WTC11 (cell line): ENCODE data around the gene ADAMTS7. TPM values are rescaled to one million over a fixed set of nuclear protein-coding genes. Genes with fewer than 3 reads are reported as not detected.
A peak's percentile ranks its signal among the peaks of the same experiment; 100 is the strongest.
"Not testable (repeated sequence)": the region's sequence is repeated elsewhere in the genome, so short reads cannot be mapped to it uniquely, and the experiment has no call there.

ENCODE experiments used
- ATAC-seq: fragments of 200-7000 bp; cut with Tn5 transposase; 2 replicates; pipeline ENCODE4 v1.10.0; 2021; ENCODE audit warnings: mild to moderate bottlenecking, moderate library complexity
- CTCF ChIA-PET: fragments of 300-600 bp; sonication (Branson Sonifier 250); formaldehyde crosslinking; loops from one replicate; lab custom pipeline; 2021; ENCODE audit warnings: antibody characterized with exemption; lab: Charles Lee
- POLR2A ChIA-PET: fragments of 350-600 bp; sonication (Branson Sonifier 250); formaldehyde crosslinking; loops from one replicate; lab custom pipeline; 2021; ENCODE audit warnings: antibody characterized with exemption; lab: Charles Lee
- DNase-seq: peaks from one replicate; pipeline ENCODE4 v3.0.0; 2021; ENCODE audit warnings: low spot score
- H3K27ac Mint-ChIP-seq: 2 replicates; pipeline ENCODE4 v1.8.0; 2021; ENCODE audit warnings: mixed read lengths
- H3K27me3 Mint-ChIP-seq: 2 replicates; pipeline ENCODE4 v1.8.0; 2021; ENCODE audit warnings: low read depth, mild to moderate bottlenecking, moderate library complexity, mixed read lengths
- H3K36me3 Mint-ChIP-seq: 2 replicates; pipeline ENCODE4 v1.8.0; 2021; ENCODE audit warnings: mixed read lengths
- H3K4me1 Mint-ChIP-seq: 2 replicates; pipeline ENCODE4 v1.8.0; 2022; ENCODE audit warnings: mixed read lengths
- H3K4me3 Mint-ChIP-seq: 2 replicates; pipeline ENCODE4 v1.8.0; 2021; ENCODE audit warnings: mild to moderate bottlenecking, moderate library complexity, mixed read lengths
- H3K9me3 Mint-ChIP-seq: 2 replicates; pipeline ENCODE4 v1.8.0; 2021; ENCODE audit warnings: mixed read lengths
- ATF1 ChIP-seq: sonication (generic); formaldehyde crosslinking; IDR thresholded peaks from 2 replicates; pipeline ENCODE4 v1.8.1; 2023; ENCODE audit warnings: mild to moderate bottlenecking, moderate library complexity, missing genetic modification reagents
- CBFB ChIP-seq: sonication (generic); formaldehyde crosslinking; IDR thresholded peaks from 2 replicates; pipeline ENCODE4 v1.8.1; 2022; ENCODE audit warnings: mild to moderate bottlenecking, low read depth, missing genetic modification reagents
- FOXJ3 ChIP-seq: sonication (generic); formaldehyde crosslinking; IDR thresholded peaks from 2 replicates; pipeline ENCODE4 v1.9.0; 2021; ENCODE audit warnings: missing genetic modification reagents, mild to moderate bottlenecking, borderline replicate concordance
- GRHL2 ChIP-seq: fragments of 250-450 bp; sonication (Bioruptor Pico); IDR thresholded peaks from 2 replicates; pipeline ENCODE4 v1.8.0; 2022; ENCODE audit warnings: mild to moderate bottlenecking, moderate library complexity; ENCODE audit not compliant: insufficient replicate concordance, severe bottlenecking
- NR1H2 ChIP-seq: sonication (generic); formaldehyde crosslinking; IDR thresholded peaks from 2 replicates; pipeline ENCODE4 v1.9.0; 2021; ENCODE audit warnings: mild to moderate bottlenecking, moderate library complexity, missing genetic modification reagents
- total RNA-seq: library from RNA; stranded (reverse); gene quantifications from 3 replicates; pipeline ENCODE4 v1.2.3, GENCODE V29; 2021
- TF ChIP-seq, protein P1 (sequence below): sonication (generic); formaldehyde crosslinking; IDR thresholded peaks from 2 replicates; pipeline ENCODE4 v1.8.0; 2023; ENCODE audit warnings: missing genetic modification reagents, mild to moderate bottlenecking, borderline replicate concordance
- TF ChIP-seq, protein P2 (sequence below): fragments of 250-450 bp; sonication (Bioruptor Pico); conservative IDR thresholded peaks from 2 replicates; pipeline ENCODE4 v1.9.0; 2021; ENCODE audit warnings: mild to moderate bottlenecking

The ADAMTS7 gene
- total RNA-seq, 1 experiment from 2014 or later = 70.3 TPM

DNA sequence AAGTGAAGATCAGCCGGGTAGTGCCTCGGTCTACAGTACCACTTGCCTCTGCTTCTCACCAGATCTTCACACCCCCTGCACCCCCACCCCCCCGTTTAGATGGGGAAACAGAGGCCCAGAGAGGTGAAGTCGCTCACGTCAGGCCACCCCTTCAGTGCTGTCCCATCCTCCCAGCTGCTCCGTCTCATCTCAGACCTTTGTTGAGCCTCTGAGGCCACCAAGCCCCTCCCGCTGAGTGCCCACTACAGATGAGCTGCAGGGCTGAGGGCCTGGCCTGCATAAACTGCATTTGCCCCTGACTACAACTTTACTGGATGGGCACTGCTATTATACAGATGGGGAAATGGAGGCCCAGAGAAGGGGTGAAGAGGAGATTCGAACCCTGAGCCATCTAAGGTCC is 35.8 kb downstream of the ADAMTS7 start:
- no peaks in the 10 kb centered on the region for H3K9me3 Mint-ChIP-seq
- ChIA-PET CTCF (no interaction called here), POLR2A (no interaction called here)
- no peak for DNase-seq
- no peaks in the 10 kb centered on the region for H3K27me3 Mint-ChIP-seq
- H3K27ac Mint-ChIP-seq = no peak overlapping the region
- TF ChIP-seq GRHL2 = no peak
- no peak for TF ChIP-seq NR1H2
- TF ChIP-seq ATF1 = no peak
- TF ChIP-seq, protein P1, sequence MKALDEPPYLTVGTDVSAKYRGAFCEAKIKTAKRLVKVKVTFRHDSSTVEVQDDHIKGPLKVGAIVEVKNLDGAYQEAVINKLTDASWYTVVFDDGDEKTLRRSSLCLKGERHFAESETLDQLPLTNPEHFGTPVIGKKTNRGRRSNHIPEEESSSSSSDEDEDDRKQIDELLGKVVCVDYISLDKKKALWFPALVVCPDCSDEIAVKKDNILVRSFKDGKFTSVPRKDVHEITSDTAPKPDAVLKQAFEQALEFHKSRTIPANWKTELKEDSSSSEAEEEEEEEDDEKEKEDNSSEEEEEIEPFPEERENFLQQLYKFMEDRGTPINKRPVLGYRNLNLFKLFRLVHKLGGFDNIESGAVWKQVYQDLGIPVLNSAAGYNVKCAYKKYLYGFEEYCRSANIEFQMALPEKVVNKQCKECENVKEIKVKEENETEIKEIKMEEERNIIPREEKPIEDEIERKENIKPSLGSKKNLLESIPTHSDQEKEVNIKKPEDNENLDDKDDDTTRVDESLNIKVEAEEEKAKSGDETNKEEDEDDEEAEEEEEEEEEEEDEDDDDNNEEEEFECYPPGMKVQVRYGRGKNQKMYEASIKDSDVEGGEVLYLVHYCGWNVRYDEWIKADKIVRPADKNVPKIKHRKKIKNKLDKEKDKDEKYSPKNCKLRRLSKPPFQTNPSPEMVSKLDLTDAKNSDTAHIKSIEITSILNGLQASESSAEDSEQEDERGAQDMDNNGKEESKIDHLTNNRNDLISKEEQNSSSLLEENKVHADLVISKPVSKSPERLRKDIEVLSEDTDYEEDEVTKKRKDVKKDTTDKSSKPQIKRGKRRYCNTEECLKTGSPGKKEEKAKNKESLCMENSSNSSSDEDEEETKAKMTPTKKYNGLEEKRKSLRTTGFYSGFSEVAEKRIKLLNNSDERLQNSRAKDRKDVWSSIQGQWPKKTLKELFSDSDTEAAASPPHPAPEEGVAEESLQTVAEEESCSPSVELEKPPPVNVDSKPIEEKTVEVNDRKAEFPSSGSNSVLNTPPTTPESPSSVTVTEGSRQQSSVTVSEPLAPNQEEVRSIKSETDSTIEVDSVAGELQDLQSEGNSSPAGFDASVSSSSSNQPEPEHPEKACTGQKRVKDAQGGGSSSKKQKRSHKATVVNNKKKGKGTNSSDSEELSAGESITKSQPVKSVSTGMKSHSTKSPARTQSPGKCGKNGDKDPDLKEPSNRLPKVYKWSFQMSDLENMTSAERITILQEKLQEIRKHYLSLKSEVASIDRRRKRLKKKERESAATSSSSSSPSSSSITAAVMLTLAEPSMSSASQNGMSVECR (CRISPR knock-in tag) = no peak
- TF ChIP-seq, all 79 proteins: peak for 0
- H3K36me3 Mint-ChIP-seq = 0 out of 2 replicates have a peak, but pooled peaks cover 3% of the 10 kb centered on the region
- no peaks in the 10 kb centered on the region for H3K4me1 Mint-ChIP-seq
- ATAC-seq = no peak
- no peak overlapping the region for H3K4me3 Mint-ChIP-seq

GRCh38 chr15:78774451-78774990 is 36.7 kb downstream of the ADAMTS7 start:
- CTCF ChIA-PET, POLR2A ChIA-PET, H3K9me3 Mint-ChIP-seq, DNase-seq, H3K4me3 Mint-ChIP-seq, H3K27ac Mint-ChIP-seq, H3K4me1 Mint-ChIP-seq, H3K27me3 Mint-ChIP-seq, H3K36me3 Mint-ChIP-seq, ATAC-seq: not testable (repeated sequence)

- POLR2A ChIA-PET, ATAC-seq, CTCF ChIA-PET, DNase-seq, H3K4me1 Mint-ChIP-seq, H3K36me3 Mint-ChIP-seq, H3K4me3 Mint-ChIP-seq, H3K27ac Mint-ChIP-seq, H3K27me3 Mint-ChIP-seq, H3K9me3 Mint-ChIP-seq: not testable (repeated sequence)
These were observed 37.4 kb downstream of the ADAMTS7 start for GRCh38 chr15:78773765-78774450.

DNA sequence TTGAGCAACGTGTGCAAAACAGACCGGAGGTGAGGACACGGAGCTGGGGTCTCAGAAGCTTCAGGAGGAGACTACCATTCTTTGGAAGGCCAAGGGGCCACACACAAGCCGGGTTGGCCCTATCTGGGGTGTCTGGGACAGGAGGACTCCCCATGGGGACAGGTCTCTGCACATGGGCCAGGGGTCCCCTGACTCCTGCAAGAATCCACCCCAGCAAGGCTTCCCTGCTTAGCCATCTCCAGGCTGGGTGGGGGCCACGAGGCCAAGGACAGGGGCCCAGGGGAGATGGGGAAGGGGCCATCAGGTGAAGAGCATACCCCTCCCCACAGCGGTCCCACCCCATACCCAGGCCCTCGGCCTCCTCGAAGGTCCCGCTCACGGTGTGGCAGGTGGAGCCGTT is 38.5 kb downstream of the ADAMTS7 start:
- ChIA-PET POLR2A (no interaction called here), CTCF (no interaction called here)
- peak; percentile 7 for DNase-seq
- Mint-ChIP-seq H3K36me3 (0 out of 2 replicates have a peak, but pooled peaks cover 3% of the 10 kb centered on the region), H3K27ac (no peak overlapping the region), H3K9me3 (no peaks in the 10 kb centered on the region), H3K4me1 (peaks cover 14% of the 10 kb centered on the region), H3K4me3 (no peak overlapping the region), H3K27me3 (no peaks in the 10 kb centered on the region)
- no peak for ATAC-seq
- no peak for TF ChIP-seq CBFB (CRISPR knock-in tag)
- TF ChIP-seq, protein P2, sequence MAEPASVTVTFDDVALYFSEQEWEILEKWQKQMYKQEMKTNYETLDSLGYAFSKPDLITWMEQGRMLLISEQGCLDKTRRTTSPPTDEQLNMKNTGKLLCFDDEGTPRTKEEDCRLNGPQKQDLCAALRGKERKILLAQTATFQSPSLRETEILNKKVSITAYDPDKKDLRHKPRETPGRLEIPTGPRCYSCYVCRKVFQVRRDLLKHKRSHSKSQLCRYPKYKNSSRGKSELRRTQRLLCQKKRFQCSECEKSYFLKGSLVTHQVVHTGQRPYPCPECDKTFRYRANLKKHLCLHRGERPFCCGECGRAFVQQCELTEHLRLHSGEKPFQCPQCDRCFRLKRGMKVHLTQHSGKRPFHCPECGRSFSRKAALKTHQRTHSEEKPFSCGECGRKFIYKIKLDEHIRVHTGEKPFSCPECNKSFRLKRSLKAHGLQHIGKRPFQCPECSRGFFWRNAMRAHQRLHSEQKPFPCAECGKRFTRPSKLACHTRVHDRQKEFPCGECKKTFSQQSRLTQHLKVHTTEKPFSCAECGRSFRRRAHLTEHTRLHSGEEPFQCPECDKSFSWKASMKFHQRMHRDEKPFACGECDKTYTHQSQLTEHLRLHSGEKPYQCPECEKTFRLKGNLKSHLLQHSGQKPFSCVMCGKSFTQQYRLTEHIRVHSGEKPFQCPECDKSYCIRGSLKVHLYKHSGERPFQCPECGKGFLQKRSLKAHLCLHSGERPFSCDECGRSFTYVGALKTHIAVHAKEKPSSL = no peak
- TF ChIP-seq FOXJ3 (CRISPR knock-in tag) = no peak

- not testable (repeated sequence) for H3K27ac Mint-ChIP-seq, H3K27me3 Mint-ChIP-seq, H3K9me3 Mint-ChIP-seq, DNase-seq, H3K36me3 Mint-ChIP-seq, H3K4me3 Mint-ChIP-seq, ATAC-seq
- H3K4me1 Mint-ChIP-seq = peaks cover 14% of the 10 kb centered on the region
- POLR2A ChIA-PET = interaction anchor here (1.3 kb wide), 1 partner anchor 133 kb away, joined by 3 read pairs; no protein-coding TSS in a partner anchor
- CTCF ChIA-PET = interaction anchor here (0.7 kb wide), 1 partner anchor 40 kb away, joined by 4 read pairs; the partner anchor contains the start of gene ADAMTS7
These were observed 39.7 kb downstream of the ADAMTS7 start for GRCh38 chr15:78771436-78772000.

GRCh38 chr15:78771020-78771419 is 40.2 kb downstream of the ADAMTS7 start:
- H3K27me3 Mint-ChIP-seq, DNase-seq, ATAC-seq, H3K9me3 Mint-ChIP-seq, H3K4me3 Mint-ChIP-seq, H3K36me3 Mint-ChIP-seq, H3K27ac Mint-ChIP-seq: not testable (repeated sequence)
- ChIA-PET POLR2A (interaction anchor here (1.3 kb wide), 1 partner anchor 133 kb away, joined by 3 read pairs; no protein-coding TSS in a partner anchor), CTCF (interaction anchor here (0.7 to 1.0 kb wide), 2 partner anchors 41 to 102 kb away, joined by 3 to 4 read pairs; partner anchors contain the start of genes ADAMTS7 and MORF4L1)
- peaks cover 14% of the 10 kb centered on the region for H3K4me1 Mint-ChIP-seq

- DNase-seq = peak; percentile 14
- CTCF ChIA-PET = interaction anchor here (0.6 to 1.0 kb wide), 3 partner anchors 19 to 99 kb away, joined by 3 read pairs; no protein-coding TSS in a partner anchor
- H3K27ac Mint-ChIP-seq, H3K9me3 Mint-ChIP-seq, H3K36me3 Mint-ChIP-seq, H3K4me3 Mint-ChIP-seq, POLR2A ChIA-PET, H3K27me3 Mint-ChIP-seq, ATAC-seq: not testable (repeated sequence)
- H3K4me1 Mint-ChIP-seq = peaks cover 14% of the 10 kb centered on the region
These were observed 41.6 kb downstream of the ADAMTS7 start for GRCh38 chr15:78769473-78770225.
